HepG2 (cell line): ENCODE results near the gene HYAL2. TPM values are rescaled to one million over a fixed set of nuclear protein-coding genes. Genes with fewer than 3 reads are reported as not detected.

Experiments used
- GTF2F1 ChIP-seq: fragments of 150-350 bp; IDR thresholded peaks from 2 replicates; pipeline ENCODE4 v1.6.1; 2014; ENCODE audit warnings: low read length
- RAD51 ChIP-seq: fragments of 450-650 bp; IDR thresholded peaks from 2 replicates; pipeline ENCODE4 v1.6.1; 2016; ENCODE audit warnings: borderline replicate concordance
- SYNCRIP ChIP-seq: fragments of 200-400 bp; formaldehyde crosslinking; IDR thresholded peaks from 2 replicates; pipeline ENCODE4 v1.6.1; 2018; ENCODE audit warnings: mild to moderate bottlenecking, low read depth, low read length; ENCODE audit not compliant: insufficient read depth
- THAP11 ChIP-seq: IDR thresholded peaks from 2 replicates; pipeline ENCODE4 v1.6.1; 2016; ENCODE audit warnings: missing biosample characterization, missing genetic modification reagents
- ZNF619 ChIP-seq: sonication (generic); formaldehyde crosslinking; IDR thresholded peaks from 2 replicates; pipeline ENCODE4 v1.4.0; 2020; ENCODE audit warnings: mild to moderate bottlenecking, missing genetic modification reagents
- polyA plus RNA-seq, 8 experiments: library from polyadenylated mRNA; depleted of rRNA in 3 of 8; stranded (reverse) in 7 of 8; unstranded in 1 of 8; fragments of >200 nt; fragmentation: Illumina TruSeq in 4 of 8; extraction: Trizol in 4 of 8; gene quantifications; 2 replicates each; pipeline versions ENCODE4 v1.2.1 to v1.2.3, GENCODE V29; 2011 to 2016; ENCODE audit warnings: low read depth in 4 of 8, missing spikeins in 1 of 8, mixed read lengths in 1 of 8; ENCODE audit not compliant: insufficient read depth in 1 of 8
- total RNA-seq, 5 experiments: library from RNA; depleted of rRNA; stranded (reverse); fragments of >200 nt; fragmentation: Illumina TruSeq; extraction: Trizol; gene quantifications; 2 replicates each; pipeline ENCODE4 v1.2.3, GENCODE V29; 2016; ENCODE audit warnings: low read depth in 1 of 5
- TF ChIP-seq, protein P1 (sequence below): sonication (generic); formaldehyde crosslinking; IDR thresholded peaks from 2 replicates; pipeline ENCODE4 v1.4.0; 2020; ENCODE audit warnings: mild to moderate bottlenecking, missing genetic modification reagents
- TF ChIP-seq, protein P2 (sequence below): sonication (generic); formaldehyde crosslinking; IDR thresholded peaks from 2 replicates; pipeline ENCODE4 v1.4.0; 2020; ENCODE audit warnings: missing genetic modification reagents
- TF ChIP-seq, protein P3 (sequence below): sonication (generic); formaldehyde crosslinking; IDR thresholded peaks from 2 replicates; pipeline ENCODE4 v1.4.0; 2020; ENCODE audit warnings: missing genetic modification reagents
- TF ChIP-seq, protein P4 (sequence below): IDR thresholded peaks from 2 replicates; pipeline ENCODE4 v1.6.1; 2016; ENCODE audit warnings: low read depth, control low read depth

HYAL2 gene
- total and polyA plus RNA-seq, 2 of the 13 experiments (the other 11 are each of a cell fraction or from before 2014, with no cell fraction given), result 76.2 to 102 TPM

DNA sequence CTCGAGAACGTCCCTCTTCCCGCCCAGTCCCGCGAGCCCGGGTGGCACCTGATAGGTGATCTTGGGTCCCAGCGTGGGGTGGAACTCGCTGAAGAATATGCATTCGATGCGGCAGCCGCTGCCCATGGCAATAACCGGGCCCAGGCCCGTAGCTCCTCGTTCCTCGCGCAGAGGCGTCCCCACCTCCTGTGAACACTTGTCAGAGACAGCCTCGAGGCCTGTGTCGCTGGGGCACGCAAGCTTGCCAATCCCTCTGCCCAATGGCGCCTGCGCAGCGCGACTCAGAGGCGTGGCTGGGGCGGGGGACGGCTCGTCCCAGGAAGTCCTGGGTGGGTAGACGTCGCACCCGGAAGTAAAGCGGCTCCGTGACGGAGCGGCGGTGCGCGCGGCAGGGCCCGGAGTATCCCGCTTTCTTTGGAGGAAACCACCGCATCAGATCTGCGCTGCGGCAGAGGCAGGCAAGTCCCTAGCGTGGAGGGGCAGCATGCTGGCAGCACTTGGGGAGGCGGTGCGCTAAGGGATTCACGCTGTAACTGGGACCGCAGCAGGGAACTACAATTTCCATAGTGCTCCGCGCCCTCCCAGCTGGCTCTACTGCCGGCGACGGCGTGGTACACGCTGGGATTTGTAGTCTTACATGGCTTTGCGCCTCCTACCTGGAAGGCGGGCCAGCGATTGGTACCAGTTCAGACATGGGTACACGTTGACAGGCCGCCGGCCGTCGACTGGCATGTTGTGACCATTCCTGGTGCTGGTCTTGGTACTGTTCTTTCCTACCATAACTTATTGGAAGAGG lies 28.2 kb upstream of the HYAL2 start, which contains the start of the genes CYB561D2 and NPRL2 (continued):
- TF ChIP-seq, protein P1, sequence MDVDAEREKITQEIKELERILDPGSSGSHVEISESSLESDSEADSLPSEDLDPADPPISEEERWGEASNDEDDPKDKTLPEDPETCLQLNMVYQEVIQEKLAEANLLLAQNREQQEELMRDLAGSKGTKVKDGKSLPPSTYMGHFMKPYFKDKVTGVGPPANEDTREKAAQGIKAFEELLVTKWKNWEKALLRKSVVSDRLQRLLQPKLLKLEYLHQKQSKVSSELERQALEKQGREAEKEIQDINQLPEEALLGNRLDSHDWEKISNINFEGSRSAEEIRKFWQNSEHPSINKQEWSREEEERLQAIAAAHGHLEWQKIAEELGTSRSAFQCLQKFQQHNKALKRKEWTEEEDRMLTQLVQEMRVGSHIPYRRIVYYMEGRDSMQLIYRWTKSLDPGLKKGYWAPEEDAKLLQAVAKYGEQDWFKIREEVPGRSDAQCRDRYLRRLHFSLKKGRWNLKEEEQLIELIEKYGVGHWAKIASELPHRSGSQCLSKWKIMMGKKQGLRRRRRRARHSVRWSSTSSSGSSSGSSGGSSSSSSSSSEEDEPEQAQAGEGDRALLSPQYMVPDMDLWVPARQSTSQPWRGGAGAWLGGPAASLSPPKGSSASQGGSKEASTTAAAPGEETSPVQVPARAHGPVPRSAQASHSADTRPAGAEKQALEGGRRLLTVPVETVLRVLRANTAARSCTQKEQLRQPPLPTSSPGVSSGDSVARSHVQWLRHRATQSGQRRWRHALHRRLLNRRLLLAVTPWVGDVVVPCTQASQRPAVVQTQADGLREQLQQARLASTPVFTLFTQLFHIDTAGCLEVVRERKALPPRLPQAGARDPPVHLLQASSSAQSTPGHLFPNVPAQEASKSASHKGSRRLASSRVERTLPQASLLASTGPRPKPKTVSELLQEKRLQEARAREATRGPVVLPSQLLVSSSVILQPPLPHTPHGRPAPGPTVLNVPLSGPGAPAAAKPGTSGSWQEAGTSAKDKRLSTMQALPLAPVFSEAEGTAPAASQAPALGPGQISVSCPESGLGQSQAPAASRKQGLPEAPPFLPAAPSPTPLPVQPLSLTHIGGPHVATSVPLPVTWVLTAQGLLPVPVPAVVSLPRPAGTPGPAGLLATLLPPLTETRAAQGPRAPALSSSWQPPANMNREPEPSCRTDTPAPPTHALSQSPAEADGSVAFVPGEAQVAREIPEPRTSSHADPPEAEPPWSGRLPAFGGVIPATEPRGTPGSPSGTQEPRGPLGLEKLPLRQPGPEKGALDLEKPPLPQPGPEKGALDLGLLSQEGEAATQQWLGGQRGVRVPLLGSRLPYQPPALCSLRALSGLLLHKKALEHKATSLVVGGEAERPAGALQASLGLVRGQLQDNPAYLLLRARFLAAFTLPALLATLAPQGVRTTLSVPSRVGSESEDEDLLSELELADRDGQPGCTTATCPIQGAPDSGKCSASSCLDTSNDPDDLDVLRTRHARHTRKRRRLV (CRISPR knock-in tag), result peak; percentile 89; the same call in 1 of the 2 replicates
- TF ChIP-seq SYNCRIP (no peak), RAD51 (no peak), ZNF619 (CRISPR knock-in tag) (peak; percentile 82), GTF2F1 (no peak), THAP11 (CRISPR knock-in tag) (peak; percentile 100)
- TF ChIP-seq, protein P2, sequence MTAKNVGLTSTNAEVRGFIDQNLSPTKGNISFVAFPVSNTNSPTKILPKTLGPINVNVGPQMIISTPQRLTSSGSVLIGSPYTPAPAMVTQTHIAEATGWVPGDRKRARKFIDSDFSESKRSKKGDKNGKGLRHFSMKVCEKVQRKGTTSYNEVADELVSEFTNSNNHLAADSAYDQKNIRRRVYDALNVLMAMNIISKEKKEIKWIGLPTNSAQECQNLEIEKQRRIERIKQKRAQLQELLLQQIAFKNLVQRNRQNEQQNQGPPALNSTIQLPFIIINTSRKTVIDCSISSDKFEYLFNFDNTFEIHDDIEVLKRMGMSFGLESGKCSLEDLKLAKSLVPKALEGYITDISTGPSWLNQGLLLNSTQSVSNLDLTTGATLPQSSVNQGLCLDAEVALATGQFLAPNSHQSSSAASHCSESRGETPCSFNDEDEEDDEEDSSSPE (CRISPR knock-in tag), result peak; percentile 92
- TF ChIP-seq, protein P3, sequence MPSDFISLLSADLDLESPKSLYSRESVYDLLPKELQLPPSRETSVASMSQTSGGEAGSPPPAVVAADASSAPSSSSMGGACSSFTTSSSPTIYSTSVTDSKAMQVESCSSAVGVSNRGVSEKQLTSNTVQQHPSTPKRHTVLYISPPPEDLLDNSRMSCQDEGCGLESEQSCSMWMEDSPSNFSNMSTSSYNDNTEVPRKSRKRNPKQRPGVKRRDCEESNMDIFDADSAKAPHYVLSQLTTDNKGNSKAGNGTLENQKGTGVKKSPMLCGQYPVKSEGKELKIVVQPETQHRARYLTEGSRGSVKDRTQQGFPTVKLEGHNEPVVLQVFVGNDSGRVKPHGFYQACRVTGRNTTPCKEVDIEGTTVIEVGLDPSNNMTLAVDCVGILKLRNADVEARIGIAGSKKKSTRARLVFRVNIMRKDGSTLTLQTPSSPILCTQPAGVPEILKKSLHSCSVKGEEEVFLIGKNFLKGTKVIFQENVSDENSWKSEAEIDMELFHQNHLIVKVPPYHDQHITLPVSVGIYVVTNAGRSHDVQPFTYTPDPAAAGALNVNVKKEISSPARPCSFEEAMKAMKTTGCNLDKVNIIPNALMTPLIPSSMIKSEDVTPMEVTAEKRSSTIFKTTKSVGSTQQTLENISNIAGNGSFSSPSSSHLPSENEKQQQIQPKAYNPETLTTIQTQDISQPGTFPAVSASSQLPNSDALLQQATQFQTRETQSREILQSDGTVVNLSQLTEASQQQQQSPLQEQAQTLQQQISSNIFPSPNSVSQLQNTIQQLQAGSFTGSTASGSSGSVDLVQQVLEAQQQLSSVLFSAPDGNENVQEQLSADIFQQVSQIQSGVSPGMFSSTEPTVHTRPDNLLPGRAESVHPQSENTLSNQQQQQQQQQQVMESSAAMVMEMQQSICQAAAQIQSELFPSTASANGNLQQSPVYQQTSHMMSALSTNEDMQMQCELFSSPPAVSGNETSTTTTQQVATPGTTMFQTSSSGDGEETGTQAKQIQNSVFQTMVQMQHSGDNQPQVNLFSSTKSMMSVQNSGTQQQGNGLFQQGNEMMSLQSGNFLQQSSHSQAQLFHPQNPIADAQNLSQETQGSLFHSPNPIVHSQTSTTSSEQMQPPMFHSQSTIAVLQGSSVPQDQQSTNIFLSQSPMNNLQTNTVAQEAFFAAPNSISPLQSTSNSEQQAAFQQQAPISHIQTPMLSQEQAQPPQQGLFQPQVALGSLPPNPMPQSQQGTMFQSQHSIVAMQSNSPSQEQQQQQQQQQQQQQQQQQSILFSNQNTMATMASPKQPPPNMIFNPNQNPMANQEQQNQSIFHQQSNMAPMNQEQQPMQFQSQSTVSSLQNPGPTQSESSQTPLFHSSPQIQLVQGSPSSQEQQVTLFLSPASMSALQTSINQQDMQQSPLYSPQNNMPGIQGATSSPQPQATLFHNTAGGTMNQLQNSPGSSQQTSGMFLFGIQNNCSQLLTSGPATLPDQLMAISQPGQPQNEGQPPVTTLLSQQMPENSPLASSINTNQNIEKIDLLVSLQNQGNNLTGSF (CRISPR knock-in tag), result peak; percentile 99
- TF ChIP-seq, protein P4, sequence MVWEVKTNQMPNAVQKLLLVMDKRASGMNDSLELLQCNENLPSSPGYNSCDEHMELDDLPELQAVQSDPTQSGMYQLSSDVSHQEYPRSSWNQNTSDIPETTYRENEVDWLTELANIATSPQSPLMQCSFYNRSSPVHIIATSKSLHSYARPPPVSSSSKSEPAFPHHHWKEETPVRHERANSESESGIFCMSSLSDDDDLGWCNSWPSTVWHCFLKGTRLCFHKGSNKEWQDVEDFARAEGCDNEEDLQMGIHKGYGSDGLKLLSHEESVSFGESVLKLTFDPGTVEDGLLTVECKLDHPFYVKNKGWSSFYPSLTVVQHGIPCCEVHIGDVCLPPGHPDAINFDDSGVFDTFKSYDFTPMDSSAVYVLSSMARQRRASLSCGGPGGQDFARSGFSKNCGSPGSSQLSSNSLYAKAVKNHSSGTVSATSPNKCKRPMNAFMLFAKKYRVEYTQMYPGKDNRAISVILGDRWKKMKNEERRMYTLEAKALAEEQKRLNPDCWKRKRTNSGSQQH (CRISPR knock-in tag), result no peak; the same call in none of the 2 replicates
